Measurements from ENCODE around the gene USH2A. TPM values are rescaled to one million over a fixed set of nuclear protein-coding genes. Genes with fewer than 3 reads are reported as not detected.

The USH2A gene
- total and polyA plus RNA-seq, 4 experiments from 2014 or later, result not detected

- Mint-ChIP-seq H3K27ac (no peak overlapping the region), H3K36me3 (no peaks in the 10 kb centered on the region), H3K4me1 (no peaks in the 10 kb centered on the region), H3K9me3 (peaks cover 0 to 20% (median 10%) of the 10 kb centered on the region in 8 donors), H3K4me3 (no peak overlapping the region), H3K27me3 (no peaks in the 10 kb centered on the region)
- Histone ChIP-seq H3K4me3 (ENCODE audit: low read length in 2 of 2) (no peak overlapping the region), H3K9me3 (ENCODE audit: control insufficient read depth in 1 of 2, low read length in 2 of 2) (no peaks in the 10 kb centered on the region), H3K27ac (ENCODE audit: low read depth, low read length) (no peak overlapping the region), H3K27me3 (ENCODE audit: insufficient read depth, low read length) (no peaks in the 10 kb centered on the region), H3K4me1 (ENCODE audit: insufficient read depth, low read length) (no peaks in the 10 kb centered on the region), H3K36me3 (ENCODE audit: insufficient read depth, low read length) (no peaks in the 10 kb centered on the region)
- intact Hi-C loops (cut with micrococcal nuclease), result no loop called here
- ChIA-PET CTCF (ENCODE audit: partially characterized antibody) (no interaction called here), POLR2A (ENCODE audit: partially characterized antibody) (no interaction called here)
- DNase-seq, result no peak
Observed at GRCh38 chr1:215900684-215901083, 522.6 kb downstream of the USH2A start.

DNA sequence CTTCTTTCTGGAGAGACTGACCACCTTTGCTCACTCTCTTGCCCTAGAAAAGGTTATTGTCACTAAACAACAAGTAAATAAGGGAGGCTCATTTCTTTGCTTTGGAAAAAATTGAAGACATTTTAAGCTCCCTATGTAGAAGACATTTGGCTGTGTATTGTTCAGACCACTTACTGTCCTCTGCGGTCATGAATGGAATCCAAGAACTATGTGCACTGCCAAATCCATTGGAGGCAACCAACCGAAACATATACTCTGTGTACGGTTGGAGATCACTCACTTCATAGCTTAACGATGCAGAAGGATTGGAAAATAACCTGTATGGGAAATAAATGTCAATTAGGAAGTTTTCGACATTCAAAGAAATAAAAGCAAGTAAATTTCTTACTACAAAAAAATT, 523.3 kb downstream of the USH2A start:
- H3K27me3 Mint-ChIP-seq, result no peaks in the 10 kb centered on the region
- H3K36me3 Mint-ChIP-seq, result no peaks in the 10 kb centered on the region
- H3K4me1 Mint-ChIP-seq, result no peaks in the 10 kb centered on the region
- Histone ChIP-seq H3K9me3 (ENCODE audit: control insufficient read depth in 1 of 2, low read length in 2 of 2) (no peaks in the 10 kb centered on the region), H3K36me3 (ENCODE audit: insufficient read depth, low read length) (no peaks in the 10 kb centered on the region), H3K27ac (ENCODE audit: low read depth, low read length) (no peak overlapping the region), H3K4me3 (ENCODE audit: low read length in 2 of 2) (no peak overlapping the region), H3K4me1 (ENCODE audit: insufficient read depth, low read length) (no peaks in the 10 kb centered on the region), H3K27me3 (ENCODE audit: insufficient read depth, low read length) (no peaks in the 10 kb centered on the region)
- DNase-seq, result no peak
- no peak overlapping the region for H3K4me3 Mint-ChIP-seq
- peaks cover 0 to 20% (median 11%) of the 10 kb centered on the region in 8 donors for H3K9me3 Mint-ChIP-seq
- intact Hi-C loops (cut with micrococcal nuclease), result no loop called here
- CTCF ChIA-PET (ENCODE audit: partially characterized antibody), result no interaction called here
- H3K27ac Mint-ChIP-seq, result no peak overlapping the region
- POLR2A ChIA-PET (ENCODE audit: partially characterized antibody), result no interaction called here

GRCh38 chr1:215895893-215896292, 527.4 kb downstream of the USH2A start:
- intact Hi-C loops (cut with micrococcal nuclease), result no loop called here

GRCh38 chr1:215895276-215895675, 528.0 kb downstream of the USH2A start:
- CTCF ChIA-PET (ENCODE audit: partially characterized antibody), result no interaction called here
- Mint-ChIP-seq H3K27ac (no peak overlapping the region), H3K36me3 (no peaks in the 10 kb centered on the region), H3K9me3 (peaks cover 0 to 9% (median 7%) of the 10 kb centered on the region in 8 donors), H3K4me1 (no peaks in the 10 kb centered on the region), H3K27me3 (no peaks in the 10 kb centered on the region), H3K4me3 (no peak overlapping the region)
- DNase-seq, result no peak
- intact Hi-C loops (cut with micrococcal nuclease), result no loop called here
- Histone ChIP-seq H3K27ac (ENCODE audit: low read depth, low read length) (no peak overlapping the region), H3K27me3 (ENCODE audit: insufficient read depth, low read length) (no peaks in the 10 kb centered on the region), H3K4me3 (ENCODE audit: low read length in 2 of 2) (no peak overlapping the region), H3K36me3 (ENCODE audit: insufficient read depth, low read length) (no peaks in the 10 kb centered on the region), H3K4me1 (ENCODE audit: insufficient read depth, low read length) (no peaks in the 10 kb centered on the region), H3K9me3 (ENCODE audit: control insufficient read depth in 1 of 2, low read length in 2 of 2) (no peaks in the 10 kb centered on the region)
- POLR2A ChIA-PET (ENCODE audit: partially characterized antibody), result no interaction called here

More at GRCh38 chr1:215895893-215896292, 527.4 kb downstream of the USH2A start:
- no peaks in the 10 kb centered on the region for H3K27me3 Mint-ChIP-seq
- no peak overlapping the region for H3K4me3 Mint-ChIP-seq
- H3K36me3 Mint-ChIP-seq, result no peaks in the 10 kb centered on the region
- no peaks in the 10 kb centered on the region for H3K9me3 ChIP-seq (ENCODE audit: control insufficient read depth in 1 of 2, low read length in 2 of 2)
- POLR2A ChIA-PET (ENCODE audit: partially characterized antibody), result no interaction called here
- no peak overlapping the region for H3K27ac ChIP-seq (ENCODE audit: low read depth, low read length)
- no peaks in the 10 kb centered on the region for H3K27me3 ChIP-seq (ENCODE audit: insufficient read depth, low read length)
- no peak for DNase-seq
- peaks cover 0 to 11% (median 6%) of the 10 kb centered on the region in 8 donors for H3K9me3 Mint-ChIP-seq
- no peaks in the 10 kb centered on the region for H3K36me3 ChIP-seq (ENCODE audit: insufficient read depth, low read length)
- no peaks in the 10 kb centered on the region for H3K4me1 ChIP-seq (ENCODE audit: insufficient read depth, low read length)
- CTCF ChIA-PET (ENCODE audit: partially characterized antibody), result no interaction called here
- H3K4me1 Mint-ChIP-seq, result no peaks in the 10 kb centered on the region
- H3K4me3 ChIP-seq (ENCODE audit: low read length in 2 of 2), result no peak overlapping the region
- H3K27ac Mint-ChIP-seq, result no peak overlapping the region

DNA sequence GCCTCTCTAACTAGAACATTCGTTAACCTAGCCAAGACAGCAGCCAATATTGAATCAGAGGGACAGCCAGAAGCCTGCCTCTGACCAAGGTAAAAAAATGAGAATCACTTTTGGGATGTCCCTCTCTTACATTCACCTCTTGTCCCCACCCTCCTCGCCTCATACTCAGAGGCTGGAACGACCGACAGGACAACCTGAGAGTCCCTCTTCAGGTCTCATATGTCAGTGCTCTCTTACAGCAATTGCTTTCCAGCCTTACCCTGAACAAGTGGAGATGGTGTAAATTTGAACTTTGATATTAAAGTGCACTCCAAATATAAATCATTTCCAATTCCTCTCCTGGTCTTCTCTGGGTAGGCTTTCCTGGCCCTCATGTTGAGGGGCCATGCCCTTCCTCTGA, 528.6 kb downstream of the USH2A start:
- no peak overlapping the region for H3K4me3 Mint-ChIP-seq
- DNase-seq, result no peak
- Histone ChIP-seq H3K36me3 (ENCODE audit: insufficient read depth, low read length) (no peaks in the 10 kb centered on the region), H3K27me3 (ENCODE audit: insufficient read depth, low read length) (no peaks in the 10 kb centered on the region), H3K4me1 (ENCODE audit: insufficient read depth, low read length) (no peaks in the 10 kb centered on the region), H3K27ac (ENCODE audit: low read depth, low read length) (no peak overlapping the region), H3K4me3 (ENCODE audit: low read length in 2 of 2) (no peak overlapping the region), H3K9me3 (ENCODE audit: control insufficient read depth in 1 of 2, low read length in 2 of 2) (no peaks in the 10 kb centered on the region)
- ChIA-PET POLR2A (ENCODE audit: partially characterized antibody) (no interaction called here), CTCF (ENCODE audit: partially characterized antibody) (no interaction called here)
- no peaks in the 10 kb centered on the region for H3K36me3 Mint-ChIP-seq
- H3K27me3 Mint-ChIP-seq, result no peaks in the 10 kb centered on the region
- peaks cover 0 to 11% (median 6%) of the 10 kb centered on the region in 8 donors for H3K9me3 Mint-ChIP-seq
- intact Hi-C loops (cut with micrococcal nuclease), result no loop called here
- H3K4me1 Mint-ChIP-seq, result no peaks in the 10 kb centered on the region
- no peak overlapping the region for H3K27ac Mint-ChIP-seq

DNA sequence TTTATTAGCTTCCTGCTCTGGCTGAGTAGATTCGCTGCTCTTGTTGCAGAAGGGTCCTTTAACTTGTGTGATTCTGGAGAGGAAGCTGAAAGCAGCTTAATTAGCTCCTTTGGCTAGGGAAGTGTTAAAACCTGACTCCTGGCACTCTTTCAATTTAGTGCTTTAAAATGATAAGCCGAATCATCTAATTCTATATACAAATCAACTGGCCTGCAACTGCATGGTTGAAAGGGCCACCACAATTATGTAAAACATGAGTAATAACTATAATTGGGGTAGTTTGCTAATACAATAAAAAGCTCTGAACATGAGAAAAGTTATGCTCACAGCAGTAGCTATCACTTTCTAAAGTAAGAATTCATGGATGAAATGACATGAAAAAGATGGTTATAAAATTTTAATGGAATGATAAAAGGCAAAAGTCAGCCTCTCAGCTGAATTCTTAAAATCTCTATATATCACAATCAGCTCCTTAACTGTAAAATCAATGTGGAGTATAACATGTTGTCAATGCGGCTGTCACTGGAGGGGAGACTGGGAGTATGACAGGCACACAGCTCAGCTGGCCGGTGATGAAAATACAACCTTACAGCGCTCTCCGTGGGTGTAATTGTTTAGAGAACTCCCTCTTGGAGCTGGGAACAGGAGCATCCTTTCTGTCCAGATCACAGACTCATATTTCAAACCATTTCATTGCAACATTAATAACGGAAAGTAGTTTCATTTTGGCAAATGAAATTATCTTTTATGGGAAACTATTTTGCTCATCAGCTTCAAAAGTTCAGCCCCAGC, 531.8 kb downstream of the USH2A start:
- Mint-ChIP-seq H3K4me1 (no peaks in the 10 kb centered on the region), H3K36me3 (no peaks in the 10 kb centered on the region), H3K4me3 (no peak overlapping the region), H3K27me3 (no peaks in the 10 kb centered on the region), H3K9me3 (peaks cover 0 to 12% (median 5%) of the 10 kb centered on the region in 8 donors), H3K27ac (no peak overlapping the region)
- H3K36me3 ChIP-seq (ENCODE audit: insufficient read depth, low read length), result no peaks in the 10 kb centered on the region
- intact Hi-C loops (cut with micrococcal nuclease), result no loop called here
- ChIA-PET POLR2A (ENCODE audit: partially characterized antibody) (no interaction called here), CTCF (ENCODE audit: partially characterized antibody) (no interaction called here)
- no peak overlapping the region for H3K27ac ChIP-seq (ENCODE audit: low read depth, low read length)
- no peaks in the 10 kb centered on the region for H3K9me3 ChIP-seq (ENCODE audit: control insufficient read depth in 1 of 2, low read length in 2 of 2)
- no peaks in the 10 kb centered on the region for H3K4me1 ChIP-seq (ENCODE audit: insufficient read depth, low read length)
- H3K27me3 ChIP-seq (ENCODE audit: insufficient read depth, low read length), result no peaks in the 10 kb centered on the region
- no peak for DNase-seq
- no peak overlapping the region for H3K4me3 ChIP-seq (ENCODE audit: low read length in 2 of 2)

DNA sequence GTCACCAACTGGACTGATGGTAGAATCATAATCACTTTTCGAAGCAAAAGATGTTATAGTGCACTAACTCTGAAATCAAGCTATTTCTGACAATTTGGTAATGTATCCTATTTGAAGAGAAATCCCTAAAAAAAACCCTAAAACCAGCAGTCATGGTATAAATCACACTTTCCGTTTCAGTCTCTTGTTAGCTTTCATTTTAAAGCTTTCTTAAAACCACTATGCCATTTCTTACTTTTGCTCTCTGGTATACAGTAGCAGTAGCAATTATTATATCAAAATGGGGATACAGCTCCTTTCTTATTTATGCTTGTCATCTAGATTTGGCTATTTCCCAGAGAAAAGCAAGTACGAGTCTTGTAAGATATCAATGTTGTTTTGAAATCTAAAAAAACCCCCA, 532.8 kb downstream of the USH2A start:
- H3K27me3 Mint-ChIP-seq, result no peaks in the 10 kb centered on the region
- no peaks in the 10 kb centered on the region for H3K4me1 ChIP-seq (ENCODE audit: insufficient read depth, low read length)
- intact Hi-C loops (cut with micrococcal nuclease), result no loop called here
- no peak overlapping the region for H3K4me3 Mint-ChIP-seq
- no peak overlapping the region for H3K4me3 ChIP-seq (ENCODE audit: low read length in 2 of 2)
- no peak for DNase-seq
- no peak overlapping the region for H3K27ac ChIP-seq (ENCODE audit: low read depth, low read length)
- H3K27me3 ChIP-seq (ENCODE audit: insufficient read depth, low read length), result no peaks in the 10 kb centered on the region
- ChIA-PET CTCF (ENCODE audit: partially characterized antibody) (no interaction called here), POLR2A (ENCODE audit: partially characterized antibody) (no interaction called here)
- no peaks in the 10 kb centered on the region for H3K4me1 Mint-ChIP-seq
- H3K36me3 Mint-ChIP-seq, result no peaks in the 10 kb centered on the region
- H3K9me3 Mint-ChIP-seq, result peaks cover 0 to 8% (median 4%) of the 10 kb centered on the region in 8 donors
- H3K27ac Mint-ChIP-seq, result no peak overlapping the region
- H3K36me3 ChIP-seq (ENCODE audit: insufficient read depth, low read length), result no peaks in the 10 kb centered on the region
- no peaks in the 10 kb centered on the region for H3K9me3 ChIP-seq (ENCODE audit: control insufficient read depth in 1 of 2, low read length in 2 of 2)

Measured in CD4-positive, alpha-beta memory T cell (primary cell).